Activated T-helper 17 cell treated with anti-CD3 and anti-CD28 coated beads, Interleukin-2, amount 50 U/mL, for 72 hours (primary cell): Measurements from ENCODE around the gene DTX1. TPM values are rescaled to one million over a fixed set of nuclear protein-coding genes. Genes with fewer than 3 reads are reported as not detected.

Experiments used
- ATAC-seq: fragments of 150-1000 bp; cut with Tn5 transposase; replicated peaks from 2 replicates; pipeline ENCODE4 v1.10.0; 2021; ENCODE audit warnings: mild to moderate bottlenecking, moderate library complexity
- H3K27ac Mint-ChIP-seq: one replicate; pipeline ENCODE4 v1.8.0; 2022; ENCODE audit warnings: mixed read lengths
- H3K27me3 Mint-ChIP-seq: one replicate; pipeline ENCODE4 v1.8.0; 2022; ENCODE audit warnings: mixed read lengths
- H3K36me3 Mint-ChIP-seq: one replicate; pipeline ENCODE4 v1.8.0; 2022; ENCODE audit warnings: low read depth, mild to moderate bottlenecking, mixed read lengths
- H3K4me1 Mint-ChIP-seq: one replicate; pipeline ENCODE4 v1.8.0; 2022; ENCODE audit warnings: mixed read lengths
- H3K4me3 Mint-ChIP-seq: one replicate; pipeline ENCODE4 v1.8.0; 2022; ENCODE audit warnings: mild to moderate bottlenecking, mixed read lengths
- H3K9me3 Mint-ChIP-seq: one replicate; pipeline ENCODE4 v1.8.0; 2022; ENCODE audit warnings: mixed read lengths
- total RNA-seq, 2 donors: library from RNA; stranded (reverse); gene quantifications; one replicate each; pipeline ENCODE4 v1.2.3, GENCODE V29; 2022

Gene DTX1
- total RNA-seq, 2 donors from 2014 or later = 13.2 to 17.4 TPM

DNA sequence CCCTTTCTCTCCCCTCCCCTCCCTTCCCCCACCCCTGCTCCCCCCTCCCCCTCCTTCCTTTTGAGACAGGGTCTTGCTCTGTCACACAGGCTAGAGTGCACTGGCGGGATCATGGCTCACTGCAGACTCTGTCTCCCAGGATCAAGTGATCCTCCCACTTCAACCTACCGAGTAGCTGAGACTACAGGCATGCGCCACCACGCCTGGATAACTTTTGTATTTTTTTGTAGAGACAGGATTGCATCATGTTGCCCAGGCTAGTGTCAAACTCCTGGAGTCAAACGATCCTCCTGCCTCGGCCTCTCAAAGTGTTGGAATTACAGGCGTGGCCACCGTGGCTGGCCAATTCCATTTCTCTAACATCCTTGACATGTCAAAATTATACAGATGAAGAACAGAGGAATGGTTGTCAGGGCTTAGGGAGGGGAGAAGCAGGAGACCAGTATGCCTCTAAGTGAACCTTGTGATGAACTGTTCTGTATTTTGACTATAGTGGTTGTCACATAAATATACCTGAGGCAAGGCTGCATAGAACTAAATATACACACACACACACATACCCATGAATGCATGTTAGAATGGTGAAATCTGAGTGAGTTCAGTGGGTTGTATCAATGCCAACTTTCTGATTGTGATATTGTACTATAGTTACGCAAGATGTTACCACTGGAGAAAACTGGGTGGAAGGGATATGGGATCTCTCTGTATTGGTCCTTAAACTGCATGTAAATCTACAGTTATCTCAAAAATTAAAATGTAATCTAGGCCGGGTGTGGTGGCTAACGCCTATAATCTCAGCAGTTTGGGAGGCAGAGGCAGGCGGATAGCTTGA is 89.4 kb downstream of the DTX1 start:
- H3K36me3 Mint-ChIP-seq = no peaks in the 10 kb centered on the region
- no peak overlapping the region for H3K4me3 Mint-ChIP-seq
- no peaks in the 10 kb centered on the region for H3K9me3 Mint-ChIP-seq
- no peak overlapping the region for H3K27ac Mint-ChIP-seq
- H3K27me3 Mint-ChIP-seq = no peaks in the 10 kb centered on the region
- no peak for ATAC-seq
- H3K4me1 Mint-ChIP-seq = no peaks in the 10 kb centered on the region

DNA sequence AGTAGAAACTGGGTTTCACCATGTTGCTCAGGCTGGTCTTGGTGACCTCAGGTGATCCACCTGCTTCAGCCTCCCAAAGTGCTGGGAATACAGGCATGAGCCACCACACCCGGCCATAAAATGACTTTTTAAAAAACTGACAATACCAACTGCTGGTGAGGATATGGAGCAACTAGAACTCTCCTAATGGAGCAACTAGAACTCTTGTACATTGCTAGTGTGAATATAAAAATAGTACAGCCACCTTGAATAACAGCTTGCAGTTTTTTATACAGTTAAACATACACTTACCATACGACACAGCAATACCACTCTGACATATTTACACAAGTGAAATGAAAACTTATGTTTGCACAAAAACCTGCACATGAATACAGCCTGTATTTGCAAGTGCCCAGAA is 90.5 kb downstream of the DTX1 start:
- no peaks in the 10 kb centered on the region for H3K4me1 Mint-ChIP-seq
- H3K36me3 Mint-ChIP-seq = no peaks in the 10 kb centered on the region
- no peak for ATAC-seq
- no peak overlapping the region for H3K27ac Mint-ChIP-seq
- H3K9me3 Mint-ChIP-seq = no peaks in the 10 kb centered on the region
- no peak overlapping the region for H3K4me3 Mint-ChIP-seq
- peaks cover 1% of the 10 kb centered on the region for H3K27me3 Mint-ChIP-seq

Other genes with a start within 250 kb of the DTX1 start
- gene OAS1, start 149.8 kb upstream of the DTX1 start, total RNA-seq = 10 to 100 TPM; 15.6 to 20.9 TPM
- 10 to 100 TPM; 17.4 to 41.7 TPM for gene OAS3, start 118.3 kb upstream of the DTX1 start, total RNA-seq
- 10 to 100 TPM; 44.6 to 64.8 TPM for gene OAS2, start 78.2 kb upstream of the DTX1 start, total RNA-seq
- gene RASAL1, start 79.0 kb downstream of the DTX1 start, total RNA-seq = 10 to 100 TPM in 1 of 2 donors, 1 to 10 TPM in 1; 1.0 to 21.3 TPM
- gene CFAP73, start 93.0 kb downstream of the DTX1 start, total RNA-seq = 1 to 10 TPM in 1 of 2 donors, under 1 TPM in 1; 0.32 to 1.2 TPM
- 10 to 100 TPM; 47.4 to 86.9 TPM for gene DDX54, start 128.7 kb downstream of the DTX1 start, total RNA-seq
- gene RITA1, start 129.0 kb downstream of the DTX1 start, total RNA-seq = 10 to 100 TPM; 14.2 to 23.9 TPM
- gene TPCN1, start 164.7 kb downstream of the DTX1 start, total RNA-seq = 10 to 100 TPM; 29.4 to 67.7 TPM